Central memory CD4-positive, alpha-beta T cell (primary cell): ENCODE data around the gene UBA1.

Source experiments
- DNase-seq: peaks from one replicate; pipeline ENCODE4 v3.0.0; 2022

Gene UBA1

DNA sequence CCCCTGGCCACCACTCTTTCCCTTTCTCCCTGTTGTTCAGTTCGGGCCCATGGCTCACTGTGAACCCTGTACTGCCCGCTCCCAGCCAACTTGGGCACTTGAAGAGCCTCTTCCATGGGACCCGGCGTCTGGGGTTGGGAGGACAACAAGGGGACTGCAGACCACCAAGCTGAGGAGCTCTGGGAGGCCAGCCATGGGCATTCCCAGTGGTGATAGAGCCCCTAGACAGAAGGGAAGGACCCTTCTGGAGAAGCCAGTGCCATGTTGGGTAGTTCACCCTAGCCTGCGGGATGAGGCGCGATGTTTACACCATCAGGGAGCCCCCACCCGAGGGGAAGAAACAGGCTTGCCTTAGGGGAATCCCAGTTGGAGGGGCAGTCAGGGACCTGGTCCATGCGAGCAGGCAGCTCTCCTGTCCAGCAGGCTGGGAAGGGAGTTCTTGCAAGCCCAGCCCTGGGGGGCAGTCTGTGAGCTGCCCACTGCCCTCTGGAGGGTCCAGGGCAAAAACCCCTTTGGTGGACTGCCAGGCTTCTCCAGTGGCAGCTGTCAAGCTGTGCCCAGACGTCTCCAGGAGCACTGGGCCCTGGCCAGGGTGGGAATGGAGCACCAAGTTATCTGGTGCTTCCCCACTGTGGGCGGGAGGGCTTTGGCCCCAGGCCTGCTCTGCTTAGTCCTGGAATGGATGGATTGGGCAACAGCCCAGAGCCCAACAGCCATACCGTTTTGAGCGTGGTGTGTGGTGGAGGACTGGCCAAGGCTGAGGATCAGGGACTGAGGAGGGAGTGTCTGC lies 23.7 kb upstream of the UBA1 start:
- no peak for DNase-seq

DNA sequence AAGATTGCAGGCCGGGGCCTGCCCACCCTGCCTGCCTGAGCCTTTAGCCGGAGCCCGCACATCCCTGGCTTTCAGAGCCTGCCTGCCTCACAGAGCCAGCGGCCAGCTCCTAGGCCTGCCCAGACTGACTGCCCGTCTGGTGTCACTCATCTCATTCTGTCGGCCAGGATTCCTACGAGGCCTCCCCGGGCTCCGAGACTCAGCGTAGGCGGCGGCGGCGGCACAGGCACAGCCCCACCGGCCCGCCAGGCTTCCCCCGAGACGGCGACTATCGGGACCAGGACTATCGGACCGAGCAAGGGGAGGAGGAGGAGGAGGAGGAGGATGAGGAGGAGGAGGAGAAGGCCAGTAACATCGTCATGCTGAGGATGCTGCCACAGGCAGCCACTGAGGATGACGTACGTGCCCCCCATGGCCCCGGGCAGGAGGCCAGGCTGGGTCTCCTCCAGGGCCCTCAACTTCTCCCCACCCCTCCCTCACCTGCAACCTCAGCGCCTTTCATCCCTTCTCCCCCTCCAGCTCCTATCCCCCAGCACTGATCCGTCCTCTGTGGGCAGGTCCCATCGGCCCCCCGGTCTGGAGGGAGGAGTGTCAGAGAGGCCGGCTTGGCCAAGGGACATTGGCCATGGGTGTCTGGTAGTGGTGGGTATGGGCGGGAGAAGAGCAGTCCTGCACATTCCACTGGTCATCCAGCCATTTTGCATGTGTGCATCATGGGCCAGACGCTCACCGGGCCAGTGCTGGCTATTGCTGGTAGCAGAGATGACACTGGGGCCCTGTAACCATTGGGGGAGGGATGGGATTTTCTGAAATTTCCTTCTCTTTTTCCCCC lies 22.6 kb upstream of the UBA1 start:
- no peak for DNase-seq

DNA sequence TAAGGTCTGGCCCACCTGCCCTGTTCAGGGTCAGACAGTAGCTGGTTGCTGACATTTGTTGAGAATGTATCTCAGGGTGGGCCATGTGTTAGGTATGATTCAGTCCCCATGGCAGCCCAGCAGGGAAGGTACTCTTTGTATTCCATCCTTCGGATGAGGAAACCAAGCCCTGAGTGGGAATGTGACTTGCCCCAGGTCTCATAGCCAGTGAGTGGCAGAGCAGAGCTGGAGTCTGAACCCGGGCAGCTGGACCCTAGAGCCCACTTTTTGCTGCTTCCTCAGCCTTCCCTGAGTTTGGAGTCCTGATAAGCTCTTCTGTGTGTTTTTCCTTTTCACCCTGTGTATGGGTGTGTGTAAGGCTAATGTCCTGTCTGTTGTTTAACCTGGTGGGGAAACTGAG lies 21.6 kb upstream of the UBA1 start:
- no peak for DNase-seq

DNA sequence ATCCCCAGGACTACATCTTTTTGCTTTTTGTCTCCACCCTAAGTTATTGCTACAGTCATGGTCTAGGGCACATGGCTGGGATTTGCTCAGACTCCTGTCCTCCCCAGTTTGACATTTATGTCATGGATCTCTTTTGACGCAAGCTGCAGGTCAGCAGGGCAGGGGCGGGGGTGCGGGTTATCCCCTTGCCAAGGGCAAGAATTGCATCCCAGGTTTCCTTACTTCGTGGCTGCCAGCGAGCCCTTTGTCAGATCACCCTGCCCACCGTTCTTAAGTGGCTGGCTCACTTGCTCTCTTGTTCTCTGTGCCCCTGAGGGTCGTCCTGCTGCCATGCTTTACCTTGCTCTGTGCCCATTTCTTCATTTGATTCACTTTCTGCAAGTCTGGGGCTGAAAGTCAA lies 21.1 kb upstream of the UBA1 start:
- DNase-seq = no peak

DNA sequence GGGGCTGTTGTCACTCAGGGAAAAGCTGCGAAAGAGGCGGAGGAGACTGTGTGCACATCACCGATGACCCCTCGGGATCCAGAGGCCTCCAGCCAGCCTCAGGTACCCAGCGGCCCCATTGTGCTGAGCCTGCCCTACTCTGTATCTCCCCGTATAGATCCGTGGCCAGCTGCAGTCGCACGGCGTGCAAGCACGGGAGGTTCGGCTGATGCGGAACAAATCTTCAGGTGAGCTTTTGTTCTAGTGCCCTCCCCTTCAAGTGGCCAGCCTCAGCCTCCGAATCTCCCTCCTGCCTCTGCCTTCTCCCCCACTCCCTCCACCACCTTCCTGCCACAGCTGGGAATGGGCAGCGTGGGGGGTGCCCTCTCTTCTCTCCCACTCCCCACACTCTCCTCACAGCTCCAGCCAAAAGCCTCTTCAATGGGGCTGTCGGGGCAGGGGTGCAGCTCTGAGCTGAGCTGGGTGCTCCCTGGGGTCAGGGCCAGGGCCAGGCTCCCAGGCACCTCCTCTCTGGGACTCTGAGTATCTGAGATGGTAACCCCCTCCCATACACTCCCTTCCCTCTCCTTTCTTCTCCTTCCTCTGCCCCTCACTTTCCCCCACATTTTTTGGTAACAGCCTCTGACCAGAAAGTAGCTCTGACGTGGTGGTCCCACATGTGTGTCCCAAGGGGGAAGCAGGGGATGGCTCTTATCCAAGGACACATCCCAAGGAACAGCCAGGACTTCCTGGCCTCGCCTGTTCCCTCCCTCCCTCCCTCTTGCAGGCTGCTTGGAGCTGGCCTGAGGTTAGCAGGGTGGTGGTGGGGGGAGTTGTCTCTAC lies 20.4 kb upstream of the UBA1 start:
- DNase-seq = no peak

DNA sequence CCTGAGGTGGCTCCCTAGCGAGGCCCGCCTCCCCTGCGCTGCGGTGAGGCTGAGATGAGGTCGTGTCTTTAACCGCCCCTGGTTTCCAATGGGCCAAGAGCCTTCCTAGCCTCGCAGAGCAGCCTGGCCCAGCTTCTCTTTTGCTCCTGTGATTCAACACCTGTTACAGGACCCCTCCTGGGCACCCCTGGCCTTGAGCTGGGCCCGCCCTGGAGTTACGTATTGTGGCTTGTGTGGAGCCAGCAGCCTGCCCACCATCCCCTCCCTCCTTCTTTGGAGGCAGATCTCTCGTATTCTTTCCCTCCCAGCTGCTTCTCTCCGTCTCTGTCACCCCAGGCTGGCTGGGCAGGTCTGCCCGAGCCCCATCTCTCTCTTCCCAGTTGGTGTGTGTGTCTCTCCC lies 19.3 kb upstream of the UBA1 start:
- no peak for DNase-seq

DNA sequence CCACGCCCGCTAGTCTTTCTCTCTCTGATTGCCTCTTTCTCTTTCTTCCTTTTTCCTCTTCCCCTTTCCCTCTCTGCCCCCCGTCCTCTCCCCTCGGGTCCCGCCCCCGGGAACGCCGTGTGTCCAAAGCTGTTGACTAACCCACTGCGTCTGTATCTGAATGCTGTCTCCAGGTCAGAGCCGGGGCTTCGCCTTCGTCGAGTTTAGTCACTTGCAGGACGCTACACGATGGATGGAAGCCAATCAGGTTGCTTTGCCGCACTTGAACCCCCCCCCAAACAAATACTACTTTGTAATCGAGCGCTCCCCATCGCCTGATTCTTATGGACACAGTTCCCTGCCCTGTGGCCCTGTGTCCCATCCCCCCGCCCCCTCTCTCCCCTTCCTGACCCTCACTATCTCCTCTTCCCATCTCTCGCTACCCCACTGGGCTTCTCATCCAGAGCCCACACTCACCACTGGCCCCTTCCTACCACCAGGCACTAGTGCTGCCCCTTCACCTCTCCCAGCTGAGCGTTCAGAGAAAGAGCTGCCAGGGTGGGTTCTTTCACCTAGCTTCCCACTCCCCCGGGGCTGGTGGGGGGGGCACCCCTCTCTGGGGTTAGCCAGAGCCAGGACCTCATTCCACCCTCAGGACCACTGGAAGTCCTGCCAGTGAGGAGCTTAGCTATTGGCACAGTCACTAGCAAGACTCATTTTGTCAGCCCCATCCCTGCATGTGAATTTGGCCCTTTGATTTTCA lies 18.6 kb upstream of the UBA1 start:
- no peak for DNase-seq

DNA sequence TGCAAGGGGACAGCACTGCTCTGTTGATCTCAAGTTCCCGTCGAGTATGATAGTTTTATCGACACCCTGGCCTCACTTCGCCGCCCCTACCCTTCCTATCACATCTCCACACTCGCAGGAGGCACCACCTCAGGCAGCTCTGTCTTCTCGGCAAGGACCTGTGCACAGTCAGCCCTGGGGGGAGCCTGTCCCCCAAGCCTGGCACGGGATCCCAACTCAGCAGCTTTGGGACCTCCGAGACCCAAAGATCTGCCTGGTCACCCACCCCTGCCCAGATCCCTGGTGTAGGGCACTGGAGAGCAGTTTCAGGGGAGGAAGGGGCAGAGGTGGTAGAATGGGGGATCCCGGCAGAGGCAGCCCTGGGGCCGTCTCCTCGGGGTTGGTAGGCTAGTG lies 18.0 kb upstream of the UBA1 start:
- no peak for DNase-seq

DNA sequence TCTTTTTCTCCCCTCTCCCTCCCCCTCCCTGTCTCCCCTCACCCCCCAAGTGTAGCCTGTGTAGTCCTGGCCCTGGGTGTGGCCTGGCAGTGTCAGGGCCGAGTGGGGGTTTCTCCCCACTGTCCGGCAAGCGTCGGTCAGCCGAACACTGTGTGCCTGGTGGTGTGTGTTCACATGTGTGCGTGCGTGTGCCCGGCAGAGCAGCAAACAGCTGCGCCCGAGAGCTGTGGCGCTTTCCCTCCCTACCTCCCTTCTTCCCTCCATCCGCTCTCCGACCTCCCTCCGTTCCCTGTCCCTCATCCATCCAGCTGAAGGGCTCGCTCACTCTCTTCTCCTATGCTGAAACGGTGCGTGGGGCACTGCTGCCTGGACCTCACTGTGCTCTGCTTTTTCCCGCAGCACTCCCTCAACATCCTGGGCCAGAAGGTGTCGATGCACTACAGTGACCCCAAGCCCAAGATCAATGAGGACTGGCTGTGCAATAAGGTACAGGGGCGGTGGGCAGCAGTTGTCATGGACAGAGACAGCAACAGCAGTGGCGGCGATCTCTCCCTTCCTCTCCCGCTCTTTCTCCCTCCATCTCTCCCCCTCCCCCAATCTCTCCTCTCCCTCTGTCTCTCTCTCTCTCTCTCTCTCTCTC lies 17.4 kb upstream of the UBA1 start:
- DNase-seq = no peak

DNA sequence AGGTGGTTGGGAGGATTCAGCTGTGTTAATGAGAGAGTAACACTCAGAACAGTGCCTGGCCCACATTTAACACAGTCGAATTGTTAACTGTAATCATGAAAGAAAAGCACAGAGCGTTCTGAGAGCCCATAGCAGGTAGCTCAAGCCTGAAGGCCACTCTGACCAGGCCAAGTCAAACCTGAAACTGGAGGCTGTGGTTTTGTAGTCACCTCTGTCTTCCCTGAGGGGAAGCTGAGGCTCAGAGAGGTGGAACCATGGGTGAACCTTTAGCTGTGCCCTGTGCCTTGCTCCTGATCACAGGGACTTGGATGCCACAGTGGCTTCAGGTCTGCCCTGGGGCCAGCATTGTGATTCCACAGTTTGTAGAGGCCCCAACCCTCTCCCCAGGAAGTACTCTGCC lies 16.6 kb upstream of the UBA1 start:
- DNase-seq = no peak

DNA sequence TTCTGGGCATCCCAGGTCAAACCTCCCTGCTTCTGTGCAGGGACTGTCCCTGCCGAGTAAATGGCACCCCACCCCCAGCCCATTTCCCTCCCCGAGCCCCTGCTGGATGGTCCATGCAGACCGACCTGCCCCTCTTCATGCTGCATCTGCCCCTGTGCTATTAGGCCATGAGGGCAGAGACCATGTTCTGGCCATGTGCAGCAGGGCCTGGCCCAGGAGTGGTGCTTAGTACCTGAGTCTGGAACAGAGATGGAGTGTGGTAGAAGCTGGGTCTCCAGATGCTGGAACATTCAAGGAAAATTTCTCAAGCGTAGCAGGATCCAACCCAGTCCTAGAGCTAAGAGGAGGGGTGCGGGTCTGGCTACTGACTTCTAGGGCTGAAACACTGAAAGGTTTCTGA lies 15.3 kb upstream of the UBA1 start:
- DNase-seq = no peak

DNA sequence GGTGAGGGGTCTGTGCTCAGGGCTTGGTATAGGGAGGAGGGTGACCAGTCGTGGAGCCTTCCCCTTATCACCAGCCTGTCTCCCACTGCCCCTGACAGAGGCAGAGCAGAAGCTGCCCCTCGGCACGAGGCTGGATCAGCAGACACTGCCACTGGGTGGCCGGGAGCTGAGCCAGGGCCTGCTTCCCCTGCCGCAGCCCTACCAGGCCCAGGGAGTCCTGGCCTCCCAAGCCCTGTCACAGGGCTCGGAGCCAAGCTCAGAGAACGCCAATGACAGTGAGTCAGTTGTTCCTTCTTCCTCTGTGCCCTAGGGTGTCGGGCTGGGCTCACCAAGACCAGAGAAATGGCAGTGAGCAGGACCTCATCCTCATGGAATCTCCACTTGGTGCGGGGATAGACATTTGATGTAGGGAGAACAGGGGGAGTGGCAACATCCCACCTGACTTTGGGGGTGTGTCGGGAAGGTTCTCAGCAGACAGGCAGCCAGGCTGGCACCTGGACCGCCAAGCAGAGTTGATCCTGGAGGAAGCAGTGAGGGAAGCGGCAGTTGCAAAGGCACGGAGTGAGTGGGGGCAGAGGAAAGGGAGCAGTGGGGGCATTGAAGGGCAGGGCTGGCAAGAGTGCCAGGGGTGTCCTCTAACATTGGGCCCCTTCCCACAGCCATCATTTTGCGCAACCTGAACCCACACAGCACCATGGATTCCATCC lies 14.3 kb upstream of the UBA1 start:
- DNase-seq = no peak

DNA sequence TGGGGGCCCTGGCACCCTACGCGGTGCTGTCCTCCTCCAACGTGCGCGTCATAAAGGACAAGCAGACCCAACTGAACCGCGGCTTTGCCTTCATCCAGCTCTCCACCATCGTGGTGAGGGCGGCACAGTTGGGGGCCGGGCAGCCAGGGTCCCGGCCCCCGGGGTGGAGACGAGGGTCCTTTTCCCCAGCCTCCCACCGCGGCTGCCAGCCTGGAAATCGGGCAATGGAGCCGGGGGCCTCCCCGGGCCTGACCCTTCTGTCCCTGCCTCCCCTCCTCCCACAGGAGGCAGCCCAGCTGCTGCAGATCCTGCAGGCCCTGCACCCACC lies 13.7 kb upstream of the UBA1 start:
- DNase-seq = no peak

DNA sequence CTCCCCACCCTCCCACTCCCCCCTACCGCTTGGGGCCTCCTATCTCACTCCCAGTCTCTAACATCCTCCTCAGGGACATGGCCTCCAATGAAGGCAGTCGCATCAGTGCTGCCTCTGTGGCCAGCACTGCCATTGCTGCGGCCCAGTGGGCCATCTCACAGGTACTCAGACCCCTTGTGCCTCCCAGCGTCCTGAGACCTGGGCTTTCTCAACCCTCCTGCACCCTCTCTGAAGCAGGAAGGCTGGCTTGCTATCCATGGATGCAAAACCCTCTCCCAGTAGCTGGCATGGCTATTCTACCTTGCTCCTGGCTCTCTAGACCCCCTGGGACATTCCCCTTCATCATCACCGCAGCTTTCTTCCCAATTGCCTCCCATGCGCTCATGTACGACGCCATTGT lies 13.3 kb upstream of the UBA1 start:
- DNase-seq = no peak

DNA sequence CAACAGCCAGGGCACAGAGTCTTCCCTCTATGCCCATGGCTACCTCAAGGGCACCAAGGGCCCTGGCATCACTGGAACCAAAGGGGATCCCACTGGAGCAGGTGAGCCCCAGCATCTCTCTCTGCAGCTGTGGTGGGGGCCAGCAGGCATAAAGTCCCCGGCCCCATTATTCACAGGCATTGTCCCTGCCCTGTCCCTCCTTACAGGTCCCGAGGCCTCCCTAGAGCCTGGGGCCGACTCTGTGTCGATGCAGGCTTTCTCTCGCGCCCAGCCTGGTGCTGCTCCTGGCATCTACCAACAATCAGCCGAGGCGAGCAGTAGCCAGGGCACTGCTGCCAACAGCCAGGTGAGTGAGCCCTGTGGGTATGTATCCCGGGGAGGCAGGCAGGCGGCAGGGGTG lies 12.3 kb upstream of the UBA1 start:
- no peak for DNase-seq

DNA sequence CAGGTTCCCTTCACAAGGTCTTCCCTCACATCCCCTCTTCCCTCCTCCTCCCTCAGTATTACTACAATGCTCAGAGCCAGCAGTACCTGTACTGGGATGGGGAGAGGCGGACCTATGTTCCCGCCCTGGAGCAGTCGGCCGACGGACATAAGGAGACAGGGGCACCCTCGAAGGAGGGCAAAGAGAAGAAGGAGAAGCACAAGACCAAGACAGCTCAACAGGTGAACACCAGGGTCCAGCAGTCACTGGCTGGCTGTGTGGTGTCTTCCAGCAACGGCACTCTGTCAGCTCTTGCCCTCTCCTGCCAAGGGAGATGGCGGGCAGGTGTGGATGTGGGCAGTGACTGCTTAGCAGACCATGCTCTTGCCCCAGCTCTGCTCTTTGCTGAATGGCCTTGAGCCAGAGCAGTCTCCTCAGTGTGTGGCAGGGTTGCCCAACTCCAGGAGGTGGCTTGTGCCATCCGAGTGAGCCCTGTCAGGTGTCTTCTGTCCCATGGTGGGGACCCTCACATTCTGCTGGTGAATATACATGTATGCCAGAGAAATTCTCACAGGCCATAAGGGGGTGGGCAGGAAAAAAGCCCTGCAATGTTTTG lies 11.4 kb upstream of the UBA1 start:
- no peak for DNase-seq

DNA sequence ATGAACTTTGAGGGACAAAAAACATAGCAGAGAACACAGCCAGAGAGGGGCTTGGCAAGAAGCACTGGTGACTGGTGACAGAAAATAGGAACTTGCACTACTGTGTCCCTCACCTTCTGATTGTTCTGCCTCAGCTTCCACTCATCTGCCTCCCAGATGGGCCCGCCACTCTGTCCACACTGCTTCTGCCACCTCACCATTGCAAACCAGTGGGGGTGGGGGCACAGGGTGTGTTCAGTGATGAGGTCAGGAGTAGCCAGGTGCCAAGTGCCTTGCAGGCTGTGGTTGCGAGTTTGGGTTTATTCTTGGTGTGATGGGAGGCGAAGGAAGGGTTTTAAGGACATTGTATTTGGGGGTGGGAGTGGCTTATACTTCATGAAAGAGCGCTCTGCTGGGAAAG lies 9.1 kb upstream of the UBA1 start:
- DNase-seq = no peak

DNA sequence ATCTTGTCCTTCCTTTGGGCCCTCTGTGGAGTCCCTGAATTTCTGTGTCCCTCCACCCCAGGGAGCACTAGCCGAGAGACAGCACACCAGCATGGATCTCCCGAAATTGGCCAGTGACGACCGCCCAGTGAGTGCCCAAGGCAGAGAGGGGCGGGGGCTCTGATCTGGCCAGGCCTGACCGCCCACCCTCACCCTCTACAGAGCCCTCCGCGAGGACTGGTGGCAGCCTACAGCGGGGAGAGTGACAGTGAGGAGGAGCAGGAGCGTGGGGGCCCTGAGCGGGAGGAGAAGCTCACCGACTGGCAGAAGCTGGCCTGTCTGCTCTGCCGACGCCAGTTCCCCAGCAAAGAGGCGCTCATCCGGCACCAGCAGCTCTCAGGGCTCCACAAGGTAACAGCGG lies 8.4 kb upstream of the UBA1 start:
- DNase-seq = no peak

DNA sequence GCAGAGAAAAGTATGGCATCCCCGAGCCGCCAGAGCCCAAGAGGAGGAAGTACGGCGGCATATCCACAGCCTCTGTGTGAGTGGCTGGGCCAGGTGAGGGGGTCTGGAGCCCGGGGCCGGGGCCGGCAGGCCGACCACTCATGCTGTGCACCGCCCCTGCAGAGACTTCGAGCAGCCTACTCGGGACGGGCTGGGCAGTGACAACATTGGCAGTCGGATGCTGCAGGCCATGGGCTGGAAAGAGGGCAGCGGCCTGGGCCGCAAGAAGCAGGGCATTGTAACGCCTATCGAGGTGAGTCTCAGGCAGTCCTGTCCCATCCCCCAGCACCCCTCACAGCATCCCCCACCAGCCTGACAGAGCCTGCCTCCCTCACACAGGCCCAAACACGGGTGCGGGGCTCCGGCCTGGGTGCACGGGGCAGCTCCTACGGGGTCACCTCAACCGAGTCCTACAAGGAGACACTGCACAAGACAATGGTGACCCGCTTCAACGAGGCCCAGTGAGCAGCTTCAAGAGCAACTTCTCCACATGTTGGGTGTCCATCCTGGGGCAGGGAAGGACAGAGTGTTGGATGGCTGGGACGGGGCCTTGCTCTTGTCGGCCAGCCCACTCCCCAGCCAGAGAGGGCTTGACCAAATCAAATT lies 7.4 kb upstream of the UBA1 start:
- DNase-seq = no peak

DNA sequence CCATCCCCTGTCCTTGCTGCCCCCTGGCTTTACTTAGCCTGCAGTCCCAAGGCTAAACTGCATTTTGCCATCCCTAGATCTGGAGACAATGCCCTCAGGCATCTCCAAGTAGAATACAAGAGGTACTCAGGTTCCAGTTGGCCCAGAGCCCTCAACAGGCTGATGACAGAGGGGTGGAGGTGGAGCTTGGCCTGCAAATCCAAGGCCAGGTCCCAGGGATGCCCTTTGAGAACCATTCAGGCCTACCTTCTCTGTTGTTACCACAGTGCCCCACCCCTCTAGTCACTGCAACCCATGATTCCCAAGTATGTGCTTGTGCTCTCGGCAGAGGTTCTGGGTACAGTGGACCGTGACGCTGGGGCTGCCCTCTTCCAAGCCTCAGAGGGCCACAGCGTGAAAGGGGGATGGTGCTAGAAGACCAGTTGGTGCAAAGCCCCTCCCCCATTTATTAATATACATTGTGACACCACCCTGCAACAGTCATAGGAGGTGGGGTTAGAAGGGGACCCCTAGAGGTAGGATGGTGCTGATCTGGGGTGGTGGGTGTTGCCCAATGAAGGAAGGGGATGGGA lies 6.4 kb upstream of the UBA1 start:
- no peak for DNase-seq

DNA sequence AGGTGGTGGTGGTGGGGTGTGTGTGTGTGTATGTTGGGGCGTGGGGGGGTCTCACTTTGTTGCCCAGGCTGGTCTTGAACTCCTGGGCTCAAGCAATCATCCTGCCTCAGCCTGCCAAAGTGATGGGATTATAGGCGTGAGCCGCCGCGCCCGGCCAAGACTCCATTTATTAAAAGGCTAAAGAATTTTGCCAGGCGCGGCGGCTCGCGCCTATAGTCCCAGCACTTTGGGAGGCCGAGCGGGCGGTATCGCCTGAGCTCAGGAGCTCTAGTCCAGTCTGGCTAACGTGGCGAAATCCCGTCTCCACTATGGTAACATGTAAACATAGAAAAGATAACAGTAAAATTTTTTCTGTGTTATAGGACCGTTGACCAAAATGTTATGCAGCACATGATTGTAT lies 3.7 kb upstream of the UBA1 start:
- DNase-seq = no peak
